ENCODE results near the gene SLC25A29.

Gene SLC25A29

GRCh38 chr14:100327128-100327527 lies 20.9 kb upstream of the SLC25A29 start:
- Histone ChIP-seq H3K18ac (ENCODE audit: low read length) (peak overlapping the region; percentile 71), H2AK5ac (ENCODE audit: low read depth, low read length) (peak overlapping the region; percentile 96), H3K14ac (ENCODE audit: low read length) (no peak overlapping the region), H4K8ac (ENCODE audit: low read depth, low read length) (no peak overlapping the region), H3K4me3 (ENCODE audit: low read length in 2 of 2) (no peak overlapping the region), H3K4me1 (ENCODE audit: control insufficient read depth in 2 of 2, insufficient read depth in 1 of 2, low read depth in 1 of 2, low read length in 2 of 2) (peaks cover 0 to 3% of the 10 kb centered on the region in 2 donors), H2BK15ac (ENCODE audit: low read length) (peak overlapping the region; percentile 39), H3K27me3 (ENCODE audit: control insufficient read depth in 3 of 3, insufficient read depth in 3 of 3, low read depth in 1 of 3, low read length in 3 of 3) (peaks cover 0 to 36% (median 0%) of the 10 kb centered on the region in 3 experiments), H2BK5ac (ENCODE audit: low read length) (peak overlapping the region; percentile 19), H3K9ac (ENCODE audit: low read depth, low read length, poor library complexity) (no peak overlapping the region), H2BK120ac (ENCODE audit: low read depth, low read length) (no peak overlapping the region), H2BK12ac (ENCODE audit: low read length) (peak overlapping the region; percentile 73), H4K91ac (ENCODE audit: low read depth, low read length, poor library complexity) (no peak overlapping the region), H2AFZ (ENCODE audit: low read length) (no peak overlapping the region), H3K4ac (ENCODE audit: low read length) (no peak overlapping the region), H3K79me1 (ENCODE audit: low read depth, low read length) (no peaks in the 10 kb centered on the region), H3K9me3 (replicated peaks in 1 of 2; ENCODE audit: control insufficient read depth in 2 of 2, insufficient read depth in 1 of 2, low read depth in 1 of 2, low read length in 2 of 2) (no peaks in the 10 kb centered on the region), H3K27ac (replicated peaks; ENCODE audit: low read length) (no peak overlapping the region), H3K4me2 (ENCODE audit: insufficient read depth, low read length, poor library complexity, severe bottlenecking) (no peak overlapping the region), H3K23ac (ENCODE audit: low read depth, low read length, poor library complexity) (peak overlapping the region; percentile 65), H3K36me3 (replicated peaks in 1 of 2; ENCODE audit: control insufficient read depth in 2 of 2, insufficient read depth in 2 of 2, low read length in 2 of 2) (no peaks in the 10 kb centered on the region)
- no peak for DNase-seq (ENCODE audit: low spot score)
- WGBS, 2 donors (ENCODE audit: extremely low coverage in 2 of 2, insufficient read length in 2 of 2, insufficient replicate concordance in 1 of 2) = no CpG with 5 or more reads among the region's 24 CpGs

DNA sequence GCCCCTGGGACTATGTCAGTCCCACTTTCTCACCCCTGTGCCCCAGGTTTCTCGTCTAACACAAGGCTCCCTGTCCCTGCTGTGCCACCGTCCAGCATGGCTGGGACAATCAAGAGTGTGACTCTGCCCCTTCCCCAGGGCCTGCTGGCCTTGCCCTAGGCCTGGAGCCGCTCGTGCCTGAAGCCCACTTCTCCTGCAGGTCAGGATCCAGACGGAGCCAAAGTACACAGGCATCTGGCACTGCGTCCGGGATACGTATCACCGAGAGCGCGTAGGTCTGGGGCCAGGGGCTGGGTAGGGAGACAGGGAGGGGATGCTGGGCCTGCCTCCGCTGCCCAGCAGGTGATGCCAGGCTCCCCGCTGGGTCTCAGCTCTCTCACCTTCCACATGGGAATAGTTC lies 19.7 kb upstream of the SLC25A29 start:
- DNase-seq (ENCODE audit: low spot score) = no peak
- no peak overlapping the region for H2BK120ac ChIP-seq (ENCODE audit: low read depth, low read length)
- no peak overlapping the region for H3K27ac ChIP-seq (replicated peaks; ENCODE audit: low read length)
- H4K8ac ChIP-seq (ENCODE audit: low read depth, low read length) = no peak overlapping the region
- H2AK5ac ChIP-seq (ENCODE audit: low read depth, low read length) = no peak overlapping the region
- H2BK15ac ChIP-seq (ENCODE audit: low read length) = no peak overlapping the region
- no peak overlapping the region for H2AFZ ChIP-seq (ENCODE audit: low read length)
- H3K9ac ChIP-seq (ENCODE audit: low read depth, low read length, poor library complexity) = peak overlapping the region; percentile 10
- peak overlapping the region; percentile 36 for H3K18ac ChIP-seq (ENCODE audit: low read length)
- H2BK5ac ChIP-seq (ENCODE audit: low read length) = no peak overlapping the region
- no peak overlapping the region for H4K91ac ChIP-seq (ENCODE audit: low read depth, low read length, poor library complexity)
- no peaks in the 10 kb centered on the region for H3K9me3 ChIP-seq (replicated peaks in 1 of 2; ENCODE audit: control insufficient read depth in 2 of 2, insufficient read depth in 1 of 2, low read depth in 1 of 2, low read length in 2 of 2)
- peaks cover 0 to 3% of the 10 kb centered on the region in 2 donors for H3K4me1 ChIP-seq (ENCODE audit: control insufficient read depth in 2 of 2, insufficient read depth in 1 of 2, low read depth in 1 of 2, low read length in 2 of 2)
- WGBS, 2 donors (ENCODE audit: extremely low coverage in 2 of 2, insufficient read length in 2 of 2, insufficient replicate concordance in 1 of 2) = no CpG with 5 or more reads among the region's 13 CpGs
- no peak overlapping the region for H3K4ac ChIP-seq (ENCODE audit: low read length)
- no peak overlapping the region for H3K23ac ChIP-seq (ENCODE audit: low read depth, low read length, poor library complexity)
- no peak overlapping the region for H3K4me2 ChIP-seq (ENCODE audit: insufficient read depth, low read length, poor library complexity, severe bottlenecking)
- H3K14ac ChIP-seq (ENCODE audit: low read length) = no peak overlapping the region
- no peaks in the 10 kb centered on the region for H3K36me3 ChIP-seq (replicated peaks in 1 of 2; ENCODE audit: control insufficient read depth in 2 of 2, insufficient read depth in 2 of 2, low read length in 2 of 2)
- H2BK12ac ChIP-seq (ENCODE audit: low read length) = no peak overlapping the region
- no peak overlapping the region for H3K4me3 ChIP-seq (ENCODE audit: low read length in 2 of 2)
- peaks cover 0 to 45% (median 0%) of the 10 kb centered on the region in 3 experiments for H3K27me3 ChIP-seq (ENCODE audit: control insufficient read depth in 3 of 3, insufficient read depth in 3 of 3, low read depth in 1 of 3, low read length in 3 of 3)
- H3K79me1 ChIP-seq (ENCODE audit: low read depth, low read length) = no peaks in the 10 kb centered on the region

GRCh38 chr14:100325231-100325632 lies 19.0 kb upstream of the SLC25A29 start:
- no peak overlapping the region for H2BK120ac ChIP-seq (ENCODE audit: low read depth, low read length)
- H3K14ac ChIP-seq (ENCODE audit: low read length) = peak overlapping the region; percentile 87
- peaks cover 0 to 45% (median 0%) of the 10 kb centered on the region in 3 experiments for H3K27me3 ChIP-seq (ENCODE audit: control insufficient read depth in 3 of 3, insufficient read depth in 3 of 3, low read depth in 1 of 3, low read length in 3 of 3)
- WGBS, 2 donors (ENCODE audit: extremely low coverage in 2 of 2, insufficient read length in 2 of 2, insufficient replicate concordance in 1 of 2) = no CpG with 5 or more reads among the region's 17 CpGs
- H3K4me3 ChIP-seq (ENCODE audit: low read length in 2 of 2) = peak overlapping the region in 1 of 2 donors; percentile 43
- H3K27ac ChIP-seq (replicated peaks; ENCODE audit: low read length) = no peak overlapping the region
- no peak overlapping the region for H2BK15ac ChIP-seq (ENCODE audit: low read length)
- no peak overlapping the region for H3K4me2 ChIP-seq (ENCODE audit: insufficient read depth, low read length, poor library complexity, severe bottlenecking)
- H3K4me1 ChIP-seq (ENCODE audit: control insufficient read depth in 2 of 2, insufficient read depth in 1 of 2, low read depth in 1 of 2, low read length in 2 of 2) = peaks cover 0 to 3% of the 10 kb centered on the region in 2 donors
- H2BK12ac ChIP-seq (ENCODE audit: low read length) = no peak overlapping the region
- no peak for DNase-seq (ENCODE audit: low spot score)
- H2AFZ ChIP-seq (ENCODE audit: low read length) = peak overlapping the region; percentile 40
- H2AK5ac ChIP-seq (ENCODE audit: low read depth, low read length) = peak overlapping the region; percentile 78
- H3K79me1 ChIP-seq (ENCODE audit: low read depth, low read length) = no peaks in the 10 kb centered on the region
- no peak overlapping the region for H2BK5ac ChIP-seq (ENCODE audit: low read length)
- no peak overlapping the region for H4K8ac ChIP-seq (ENCODE audit: low read depth, low read length)
- H4K91ac ChIP-seq (ENCODE audit: low read depth, low read length, poor library complexity) = no peak overlapping the region
- no peaks in the 10 kb centered on the region for H3K36me3 ChIP-seq (replicated peaks in 1 of 2; ENCODE audit: control insufficient read depth in 2 of 2, insufficient read depth in 2 of 2, low read length in 2 of 2)
- peak overlapping the region; percentile 88 for H3K18ac ChIP-seq (ENCODE audit: low read length)
- H3K9me3 ChIP-seq (replicated peaks in 1 of 2; ENCODE audit: control insufficient read depth in 2 of 2, insufficient read depth in 1 of 2, low read depth in 1 of 2, low read length in 2 of 2) = no peaks in the 10 kb centered on the region
- H3K9ac ChIP-seq (ENCODE audit: low read depth, low read length, poor library complexity) = no peak overlapping the region
- H3K23ac ChIP-seq (ENCODE audit: low read depth, low read length, poor library complexity) = no peak overlapping the region
- H3K4ac ChIP-seq (ENCODE audit: low read length) = no peak overlapping the region

DNA sequence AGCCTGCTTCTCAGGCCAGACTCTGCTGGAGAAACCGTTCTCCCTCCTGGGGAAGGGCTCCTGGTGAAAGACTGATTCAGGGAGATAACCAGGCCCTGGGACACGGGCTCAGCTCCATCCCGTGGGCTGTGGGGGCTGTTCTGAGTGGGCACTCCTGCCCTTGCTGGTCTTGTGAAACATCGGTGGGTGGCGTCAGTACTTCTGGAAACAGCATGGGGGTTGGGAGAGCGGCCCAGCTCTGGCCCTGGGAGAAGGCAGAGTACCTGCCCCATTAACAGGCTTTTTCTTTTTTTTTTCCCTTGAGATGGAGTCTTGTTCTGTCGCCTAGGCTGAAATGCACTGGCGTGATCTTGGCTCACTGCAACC lies 17.7 kb upstream of the SLC25A29 start:
- Histone ChIP-seq H3K14ac (ENCODE audit: low read length) (peak overlapping the region; percentile 33), H3K36me3 (replicated peaks in 1 of 2; ENCODE audit: control insufficient read depth in 2 of 2, insufficient read depth in 2 of 2, low read length in 2 of 2) (no peaks in the 10 kb centered on the region), H4K8ac (ENCODE audit: low read depth, low read length) (no peak overlapping the region), H4K91ac (ENCODE audit: low read depth, low read length, poor library complexity) (no peak overlapping the region), H2AK5ac (ENCODE audit: low read depth, low read length) (peak overlapping the region; percentile 74), H3K9me3 (replicated peaks in 1 of 2; ENCODE audit: control insufficient read depth in 2 of 2, insufficient read depth in 1 of 2, low read depth in 1 of 2, low read length in 2 of 2) (no peaks in the 10 kb centered on the region), H3K4me2 (ENCODE audit: insufficient read depth, low read length, poor library complexity, severe bottlenecking) (no peak overlapping the region), H2BK15ac (ENCODE audit: low read length) (no peak overlapping the region), H3K18ac (ENCODE audit: low read length) (peak overlapping the region; percentile 79), H3K23ac (ENCODE audit: low read depth, low read length, poor library complexity) (no peak overlapping the region), H3K27ac (replicated peaks; ENCODE audit: low read length) (no peak overlapping the region), H3K4ac (ENCODE audit: low read length) (no peak overlapping the region), H3K9ac (ENCODE audit: low read depth, low read length, poor library complexity) (no peak overlapping the region), H2BK12ac (ENCODE audit: low read length) (no peak overlapping the region), H3K4me1 (ENCODE audit: control insufficient read depth in 2 of 2, insufficient read depth in 1 of 2, low read depth in 1 of 2, low read length in 2 of 2) (peaks cover 0 to 3% of the 10 kb centered on the region in 2 donors), H3K4me3 (ENCODE audit: low read length in 2 of 2) (no peak overlapping the region), H3K27me3 (ENCODE audit: control insufficient read depth in 3 of 3, insufficient read depth in 3 of 3, low read depth in 1 of 3, low read length in 3 of 3) (peaks cover 0 to 45% (median 0%) of the 10 kb centered on the region in 3 experiments), H2BK120ac (ENCODE audit: low read depth, low read length) (no peak overlapping the region), H2BK5ac (ENCODE audit: low read length) (peak overlapping the region; percentile 26), H2AFZ (ENCODE audit: low read length) (no peak overlapping the region), H3K79me1 (ENCODE audit: low read depth, low read length) (no peaks in the 10 kb centered on the region)
- WGBS, 2 donors (ENCODE audit: extremely low coverage in 2 of 2, insufficient read length in 2 of 2, insufficient replicate concordance in 1 of 2) = no CpG with 5 or more reads among the region's 8 CpGs
- DNase-seq (ENCODE audit: low spot score) = no peak

Measured in neuronal stem cell (in vitro differentiated cells).